Fibroblast of skin of left biceps (primary cell): Measurements from ENCODE around the gene FBN1.

ENCODE experiments used
- DNase-seq, 2 experiments: peaks; one replicate each; pipeline ENCODE4 v3.0.0-alpha.2; 2013; ENCODE audit warnings: low read depth in 2 of 2

Gene FBN1

GRCh38 chr15:48623456-48623855, 22.1 kb downstream of the FBN1 start:
- DNase-seq: no peak

GRCh38 chr15:48622237-48622636, 23.3 kb downstream of the FBN1 start:
- no peak for DNase-seq

- no peak for DNase-seq
Measured at GRCh38 chr15:48619446-48619845, 26.1 kb downstream of the FBN1 start.

- DNase-seq: peak; percentile 23 to 36
Measured at GRCh38 chr15:48617619-48618018, 27.9 kb downstream of the FBN1 start.

- DNase-seq: peak in 1 of 2 experiments; percentile 22
Measured at GRCh38 chr15:48616216-48616615, 29.3 kb downstream of the FBN1 start.

GRCh38 chr15:48614051-48614450, 31.5 kb downstream of the FBN1 start:
- no peak for DNase-seq

GRCh38 chr15:48609486-48609885, 36.0 kb downstream of the FBN1 start:
- DNase-seq: no peak

- DNase-seq: no peak
Measured at GRCh38 chr15:48607846-48608245, 37.7 kb downstream of the FBN1 start.

- no peak for DNase-seq
Measured at GRCh38 chr15:48604567-48604966, 40.9 kb downstream of the FBN1 start.

- no peak for DNase-seq
Measured at GRCh38 chr15:48603922-48604321, 41.6 kb downstream of the FBN1 start.

GRCh38 chr15:48603123-48603500, 42.4 kb downstream of the FBN1 start:
- no peak for DNase-seq

- peak in 1 of 2 experiments; percentile 56 for DNase-seq
Measured at GRCh38 chr15:48602358-48603122, 43.0 kb downstream of the FBN1 start.

GRCh38 chr15:48601095-48601494, 44.4 kb downstream of the FBN1 start:
- DNase-seq: no peak

GRCh38 chr15:48596841-48597240, 48.7 kb downstream of the FBN1 start:
- DNase-seq: no peak

- DNase-seq: no peak
Measured at GRCh38 chr15:48596415-48596814, 49.1 kb downstream of the FBN1 start.

- DNase-seq: no peak
Measured at GRCh38 chr15:48595981-48596380, 49.5 kb downstream of the FBN1 start.

- no peak for DNase-seq
Measured at GRCh38 chr15:48592933-48593332, 52.6 kb downstream of the FBN1 start.

GRCh38 chr15:48592221-48592731, 53.2 kb downstream of the FBN1 start:
- DNase-seq: peak; percentile 91

GRCh38 chr15:48590723-48591122, 54.8 kb downstream of the FBN1 start:
- DNase-seq: no peak

GRCh38 chr15:48584812-48585563, 60.5 kb downstream of the FBN1 start:
- no peak for DNase-seq

GRCh38 chr15:48584090-48584811, 61.3 kb downstream of the FBN1 start:
- no peak for DNase-seq
